Common myeloid progenitor, CD34-positive (primary cell): Measurements from ENCODE around the gene PPME1.
A peak's percentile ranks its signal among the peaks of the same experiment; 100 is the strongest.

Experiments
- CTCF ChIA-PET: fragments of 350-600 bp; sonication (Branson Sonifier 250); formaldehyde crosslinking; loops from one replicate; lab custom pipeline; 2021; ENCODE audit warnings: antibody characterized with exemption; lab: Charles Lee
- POLR2A ChIA-PET: fragments of 350-600 bp; sonication (Branson Sonifier 250); formaldehyde crosslinking; loops from one replicate; lab custom pipeline; 2021; ENCODE audit warnings: antibody characterized with exemption; lab: Charles Lee
- DNase-seq, 3 donors: peaks; one replicate each; pipeline versions ENCODE4 v3.0.0 to v3.0.0-alpha.2; 2013
- H3K27ac ChIP-seq, 2 experiments: 1 replicate in 1 of 2; 2 replicates in 1 of 2; pipeline ENCODE4 v1.7.0; 2013; ENCODE audit warnings: inconsistent platforms in 2 of 2, low read length in 2 of 2, mild to moderate bottlenecking in 2 of 2, low read depth in 1 of 2, moderate library complexity in 1 of 2; ENCODE audit not compliant: severe bottlenecking in 2 of 2, insufficient read depth in 1 of 2, poor library complexity in 1 of 2
- H3K27me3 ChIP-seq, 5 experiments: replicated peaks in 2 of 5; 1 replicate in 3 of 5; 2 replicates in 2 of 5; pipeline versions ENCODE4 v1.6.1 to v1.7.0; 2013; ENCODE audit warnings: low read length in 4 of 5, mild to moderate bottlenecking in 2 of 5, moderate library complexity in 2 of 5, inconsistent platforms in 1 of 5; ENCODE audit not compliant: insufficient read depth in 5 of 5, control insufficient read depth in 4 of 5
- H3K36me3 ChIP-seq, 4 experiments: 1 replicate in 2 of 4; 2 replicates in 2 of 4; pipeline versions ENCODE4 v1.6.1 to v1.7.0; 2013; ENCODE audit warnings: low read length in 3 of 4, control low read depth in 1 of 4, mild to moderate bottlenecking in 1 of 4; ENCODE audit not compliant: control insufficient read depth in 4 of 4, insufficient read depth in 4 of 4
- H3K4me1 ChIP-seq, 4 experiments: 1 replicate in 3 of 4; 2 replicates in 1 of 4; pipeline versions ENCODE4 v1.6.1 to v1.7.1; 2013; ENCODE audit warnings: low read length in 3 of 4, mild to moderate bottlenecking in 3 of 4, control low read depth in 1 of 4, inconsistent platforms in 1 of 4, moderate library complexity in 1 of 4; ENCODE audit not compliant: control insufficient read depth in 4 of 4, insufficient read depth in 4 of 4; ENCODE audit errors: control extremely low read depth in 1 of 4
- H3K4me3 ChIP-seq, 7 experiments: 1 replicate in 4 of 7; 2 replicates in 3 of 7; pipeline versions ENCODE4 v1.5.1 to v1.7.0; 2013; ENCODE audit warnings: mild to moderate bottlenecking in 7 of 7, low read length in 6 of 7, moderate library complexity in 6 of 7, inconsistent platforms in 2 of 7, low read depth in 2 of 7, control low read depth in 1 of 7; ENCODE audit not compliant: insufficient read depth in 4 of 7, control insufficient read depth in 1 of 7; ENCODE audit errors: extremely low read depth in 1 of 7
- H3K9me3 ChIP-seq, 5 experiments: 1 replicate in 4 of 5; 2 replicates in 1 of 5; pipeline versions ENCODE4 v1.6.1 to v1.7.1; 2013; ENCODE audit warnings: low read length in 4 of 5, mild to moderate bottlenecking in 2 of 5, inconsistent platforms in 1 of 5, low read depth in 1 of 5, moderate library complexity in 1 of 5; ENCODE audit not compliant: control insufficient read depth in 4 of 5, insufficient read depth in 2 of 5; ENCODE audit errors: control extremely low read depth in 1 of 5
- WGBS: methylation state at CpG from one replicate; pipeline ENCODE4 v1.1.5; 2013; ENCODE audit not compliant: insufficient coverage; 5-methylcytosine and 5-hydroxymethylcytosine counted together

The PPME1 gene

DNA sequence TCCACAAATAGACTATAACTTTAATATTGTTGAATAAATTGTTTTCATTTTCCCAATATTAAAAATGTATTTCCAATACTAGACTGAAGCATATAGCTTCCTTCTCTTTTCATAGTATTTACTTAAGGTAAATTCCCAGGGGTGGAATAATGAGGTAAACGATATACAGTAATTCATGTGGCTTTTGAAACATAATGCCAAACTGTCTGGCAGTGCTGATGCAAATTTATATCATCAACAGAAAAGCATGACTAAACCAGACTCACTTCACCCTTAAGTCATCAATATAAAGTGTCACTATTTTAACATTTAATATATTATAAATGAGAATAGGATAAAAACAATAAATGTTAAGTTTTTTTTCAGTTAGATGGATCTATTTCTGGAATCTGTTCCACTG is 13.9 kb upstream of the PPME1 start:
- WGBS, result no CpG with 5 or more reads among the region's 1 CpG
- ChIA-PET CTCF (interaction anchor here (1.2 to 1.6 kb wide), 2 partner anchors 21 to 25 kb away, joined by 3 to 4 read pairs; no protein-coding TSS in a partner anchor), POLR2A (no interaction called here)
- Histone ChIP-seq H3K36me3 (peaks cover 4 to 23% (median 12%) of the 10 kb centered on the region in 4 experiments), H3K27ac (no peak overlapping the region), H3K4me3 (no peak overlapping the region), H3K27me3 (no peaks in the 10 kb centered on the region), H3K9me3 (peaks cover 0 to 4% (median 0%) of the 10 kb centered on the region in 5 experiments), H3K4me1 (no peaks in the 10 kb centered on the region)
- DNase-seq, result no peak

DNA sequence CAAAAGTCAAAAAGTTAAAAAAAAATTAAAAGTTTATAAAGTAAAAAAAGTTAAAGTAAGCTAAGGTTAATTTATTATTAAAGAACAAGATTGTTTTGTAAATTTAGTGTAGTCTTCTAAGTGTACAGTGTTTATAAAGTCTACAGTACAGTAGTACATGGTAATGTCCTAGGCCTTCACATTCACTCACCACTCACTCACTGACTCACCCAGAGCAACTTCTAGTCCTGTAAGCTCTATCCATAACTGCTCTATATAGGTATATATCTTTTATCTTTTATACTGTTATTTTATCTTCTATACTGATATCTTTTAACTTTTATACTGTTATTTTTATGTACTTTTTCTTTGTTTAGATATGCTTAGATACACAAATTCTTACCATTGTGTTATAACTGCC is 11.4 kb upstream of the PPME1 start:
- ChIA-PET CTCF (no interaction called here), POLR2A (no interaction called here)
- no peaks in the 10 kb centered on the region for H3K9me3 ChIP-seq
- H3K4me1 ChIP-seq, result no peaks in the 10 kb centered on the region
- H3K27me3 ChIP-seq, result no peaks in the 10 kb centered on the region
- H3K4me3 ChIP-seq, result no peak overlapping the region
- no peak overlapping the region for H3K27ac ChIP-seq
- H3K36me3 ChIP-seq, result peaks cover 8 to 33% (median 20%) of the 10 kb centered on the region in 4 experiments
- no peak for DNase-seq

DNA sequence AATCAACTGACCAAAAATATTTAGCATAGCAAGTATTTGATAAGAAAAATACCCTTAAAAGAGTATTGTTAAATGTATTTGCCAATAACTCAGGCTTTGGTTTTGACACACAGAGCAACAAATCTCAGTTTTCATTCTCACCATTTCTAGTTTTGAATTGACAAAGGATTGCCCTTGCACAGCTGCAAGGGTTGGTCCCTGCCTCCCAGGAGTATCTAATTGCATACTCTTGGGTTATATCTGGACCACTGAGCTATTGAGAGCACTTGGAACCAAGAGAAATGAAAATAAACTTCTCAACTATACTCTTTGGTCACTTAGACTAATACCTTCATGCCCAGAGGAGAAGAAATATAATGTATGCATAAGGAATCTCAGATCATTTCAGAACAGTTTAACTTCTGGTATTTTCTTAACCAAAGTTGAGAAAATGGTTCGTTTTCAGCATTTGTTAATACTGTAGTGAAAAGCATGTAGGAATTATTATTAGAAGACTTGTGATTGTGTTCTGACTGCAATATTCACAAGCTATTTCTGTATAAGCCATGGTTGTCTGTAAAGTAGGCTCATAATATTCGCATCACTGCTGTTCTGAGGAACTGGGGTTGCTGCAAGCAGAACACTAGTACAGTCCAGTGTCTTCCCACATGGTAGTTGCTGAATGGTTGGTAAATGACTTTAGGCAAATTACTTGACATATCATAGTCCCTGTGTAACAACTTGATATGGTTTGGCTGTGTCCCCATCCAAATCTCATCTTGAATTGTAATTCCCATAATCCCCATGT is 8.2 kb upstream of the PPME1 start:
- peaks cover 10 to 46% (median 25%) of the 10 kb centered on the region in 4 experiments for H3K36me3 ChIP-seq
- no peaks in the 10 kb centered on the region for H3K9me3 ChIP-seq
- CTCF ChIA-PET, result interaction anchor here (1.5 kb wide), 1 partner anchor 8 kb away, joined by 6 read pairs; the partner anchor contains the start of genes C2CD3 and PPME1
- H3K4me1 ChIP-seq, result no peaks in the 10 kb centered on the region
- no peaks in the 10 kb centered on the region for H3K27me3 ChIP-seq
- DNase-seq, result no peak
- POLR2A ChIA-PET, result no interaction called here
- 100% methylated on average over 2 of the region's 2 CpGs for WGBS
- H3K27ac ChIP-seq, result no peak overlapping the region
- no peak overlapping the region for H3K4me3 ChIP-seq

DNA sequence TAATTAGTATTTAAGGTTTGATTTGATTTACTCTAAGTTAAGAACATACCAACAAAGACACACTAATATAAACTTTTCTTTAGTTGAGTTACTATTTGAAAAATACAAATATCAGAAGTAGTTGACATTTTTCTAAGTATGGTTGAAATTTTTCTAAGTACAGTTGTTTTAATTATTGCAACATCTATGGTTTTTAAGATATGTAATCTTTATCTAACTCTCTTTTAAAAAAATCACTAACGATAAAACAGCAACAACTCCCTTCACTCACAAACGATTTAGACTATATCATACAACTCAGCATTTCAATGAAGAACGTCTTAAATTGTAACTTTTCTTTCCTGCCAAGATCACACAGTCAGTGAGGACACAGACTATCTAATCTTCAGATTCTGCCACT is 2.3 kb upstream of the PPME1 start:
- peak overlapping the region in 1 of 7 experiments; percentile 85 for H3K4me3 ChIP-seq
- H3K36me3 ChIP-seq, result peaks cover 12 to 33% (median 22%) of the 10 kb centered on the region in 4 experiments
- ChIA-PET POLR2A (no interaction called here), CTCF (no interaction called here)
- no peaks in the 10 kb centered on the region for H3K27me3 ChIP-seq
- H3K4me1 ChIP-seq, result peaks cover 16 to 30% (median 22%) of the 10 kb centered on the region in 4 experiments
- WGBS, result 90% methylated on average over 2 of the region's 3 CpGs
- H3K9me3 ChIP-seq, result no peaks in the 10 kb centered on the region
- H3K27ac ChIP-seq, result no peak overlapping the region
- DNase-seq, result no peak

DNA sequence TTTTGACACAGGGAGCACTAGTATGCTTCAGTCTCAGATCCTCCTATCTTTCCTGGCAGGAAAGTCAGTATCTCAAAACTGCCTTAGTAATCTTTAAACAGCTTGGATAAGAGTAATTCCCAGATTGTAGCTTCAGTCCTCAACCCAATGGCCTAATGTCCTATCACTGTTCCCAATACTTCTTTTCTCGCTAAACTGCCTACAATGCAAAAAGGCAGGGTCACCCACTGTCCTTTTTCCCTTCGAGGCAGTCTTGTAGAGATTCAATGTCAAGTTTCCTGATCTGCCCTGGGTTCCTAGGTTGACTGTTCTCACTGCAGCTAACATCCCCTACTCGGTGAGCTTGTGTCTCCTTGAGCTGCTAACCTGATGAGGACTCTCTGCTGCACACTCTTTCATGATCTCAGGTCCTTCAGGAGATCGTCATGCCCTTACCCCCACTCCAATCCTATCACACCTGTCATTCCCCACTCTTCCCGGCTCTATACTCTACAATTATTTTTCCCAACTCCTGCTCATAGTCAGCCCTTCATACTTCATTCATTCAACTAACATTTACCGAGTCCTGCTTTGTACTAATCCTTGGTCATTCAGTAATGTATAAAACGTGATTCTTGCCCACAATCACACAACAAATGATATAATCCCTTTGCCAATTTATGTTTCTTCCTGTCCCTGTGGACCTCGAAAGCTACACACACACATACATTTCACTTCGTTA is 1.2 kb upstream of the PPME1 start:
- Histone ChIP-seq H3K9me3 (no peaks in the 10 kb centered on the region), H3K4me3 (peak overlapping the region; percentile 84 to 99 (median 93)), H3K4me1 (peaks cover 16 to 30% (median 22%) of the 10 kb centered on the region in 4 experiments), H3K27me3 (no peaks in the 10 kb centered on the region), H3K27ac (peak overlapping the region; percentile 59 to 90), H3K36me3 (peaks cover 6 to 24% (median 14%) of the 10 kb centered on the region in 4 experiments)
- DNase-seq, result no peak
- ChIA-PET CTCF (interaction anchor here (1.5 to 2.4 kb wide), 2 partner anchors 8 to 14 kb away, joined by 6 to 10 read pairs; no protein-coding TSS in a partner anchor), POLR2A (no interaction called here)
- WGBS, result 19% methylated on average over 9 of the region's 9 CpGs

DNA sequence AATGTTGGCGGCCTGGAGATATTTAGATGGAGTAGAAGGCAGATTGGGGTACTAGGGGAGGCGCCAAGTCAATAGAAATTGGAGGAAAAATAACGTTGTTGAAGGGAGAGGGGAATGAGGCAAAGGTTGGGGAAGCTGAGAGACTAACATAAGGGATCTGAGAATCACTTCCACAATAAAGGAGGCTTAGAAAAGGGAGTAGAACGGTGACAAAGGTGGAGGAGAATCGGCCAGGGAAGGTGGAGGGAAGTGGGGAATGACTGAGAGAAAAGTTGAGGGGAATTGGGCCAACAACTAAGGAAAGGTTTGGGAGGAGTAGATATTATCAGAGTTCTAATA is 510 bp downstream of the PPME1 start:
- ChIA-PET CTCF (interaction anchor here (2.4 kb wide), 1 partner anchor 12 kb away, joined by 10 read pairs; no protein-coding TSS in a partner anchor), POLR2A (no interaction called here)
- DNase-seq, result no peak
- H3K4me1 ChIP-seq, result peaks cover 16 to 30% (median 22%) of the 10 kb centered on the region in 4 experiments
- H3K27ac ChIP-seq, result peak overlapping the region; percentile 70 to 90
- WGBS, result 3% methylated on average over 3 of the region's 5 CpGs
- peak overlapping the region; percentile 82 to 99 (median 93) for H3K4me3 ChIP-seq
- H3K36me3 ChIP-seq, result peaks cover 6 to 17% (median 11%) of the 10 kb centered on the region in 4 experiments
- no peaks in the 10 kb centered on the region for H3K9me3 ChIP-seq
- no peaks in the 10 kb centered on the region for H3K27me3 ChIP-seq
